GM18499 (cell line): ENCODE results near the gene FANCE.
"Not testable (repeated sequence)": the region's sequence is repeated elsewhere in the genome, so short reads cannot be mapped to it uniquely, and the experiment has no call there.

Experiments
- ATAC-seq: cut with Tn5 transposase; IDR thresholded peaks from one replicate; pipeline ENCODE4 v1.9.1; 2021; ENCODE audit warnings: moderate number of reproducible peaks; ENCODE audit not compliant: insufficient read depth, unreplicated experiment

FANCE gene

DNA sequence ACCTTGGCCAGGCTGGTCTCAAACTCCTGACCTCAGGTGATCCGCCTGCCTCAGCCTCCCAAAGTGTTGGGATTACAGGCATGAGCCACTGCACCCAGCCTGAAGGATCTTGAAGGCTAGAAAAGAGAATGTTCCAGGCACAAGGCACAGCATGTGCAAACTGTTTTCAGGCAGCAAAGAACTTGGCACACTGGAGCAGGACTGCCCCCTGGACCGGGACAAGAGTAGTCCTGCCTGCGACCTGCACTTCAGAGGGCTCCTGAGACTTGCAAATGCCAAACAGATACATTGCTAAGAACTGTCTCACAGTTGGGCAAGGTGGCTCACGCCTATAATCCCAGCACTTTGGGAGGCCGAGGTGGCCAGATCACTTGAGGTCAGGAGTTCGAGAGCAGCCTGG is 63.8 kb downstream of the FANCE start:
- not testable (repeated sequence) for ATAC-seq
